HepG2 (cell line): ENCODE data around the gene CFAP45. TPM values are rescaled to one million over a fixed set of nuclear protein-coding genes. Genes with fewer than 3 reads are reported as not detected.

Experiments
- ATAC-seq: fragments of 200-7000 bp; cut with Tn5 transposase; 3 replicates; pipeline ENCODE4 v1.9.1; 2020; ENCODE audit warnings: mild to moderate bottlenecking, moderate library complexity
- BruUV-seq: library from RNA; stranded (reverse); fragments of 400-500 nt; replicated peaks from 2 replicates; lab custom pipeline; 2021; lab: Mats Ljungman, UMichigan
- CTCF ChIA-PET: fragments of 300-600 bp; formaldehyde crosslinking; extraction: SDS; loops from one replicate; lab custom pipeline; 2021; ENCODE audit warnings: low total read pairs, inconsistent platforms, low intra/inter-chr PET ratio; lab: Yijun Ruan, JAX
- POLR2A ChIA-PET: fragments of 350-600 bp; sonication (Branson Sonifier 250); formaldehyde crosslinking; loops from one replicate; lab custom pipeline; 2020; ENCODE audit warnings: antibody characterized with exemption, inconsistent platforms; lab: Yijun Ruan, JAX
- DNase-seq: peaks from one replicate; pipeline ENCODE4 v3.0.0-alpha.2; 2015; ENCODE audit warnings: low spot score
- FAIRE-seq: peaks from 3 replicates; lab custom pipeline; 2011; peaks lifted over from hg19 to GRCh38; lab: Jason Lieb, UNC
- H2AFZ ChIP-seq: one replicate; pipeline ENCODE4 v1.6.1; 2011; ENCODE audit warnings: low read length, inconsistent platforms
- H3K27ac ChIP-seq: fragments of 300-600 bp; 3 replicates; pipeline ENCODE4 v1.8.0; 2011; ENCODE audit warnings: mixed run types, mild to moderate bottlenecking, mixed read lengths, low read length, inconsistent platforms; ENCODE audit not compliant: insufficient read depth; ENCODE audit errors: extremely low read length
- H3K27me3 ChIP-seq, 2 experiments: fragments of 200-600 bp in 1 of 2; 2 replicates in 1 of 2; 3 replicates in 1 of 2; pipeline versions ENCODE4 v1.6.0 to v1.8.0; 2011; ENCODE audit warnings: low read length in 2 of 2, mild to moderate bottlenecking in 2 of 2, moderate library complexity in 2 of 2, inconsistent platforms in 1 of 2; ENCODE audit not compliant: insufficient read depth in 2 of 2, control insufficient read depth in 1 of 2
- H3K36me3 ChIP-seq, 2 experiments: fragments of 200-600 bp in 1 of 2; replicated peaks in 1 of 2; 2 replicates in 1 of 2; 3 replicates in 1 of 2; pipeline versions ENCODE4 v1.5.1 to v1.8.0; 2011; ENCODE audit warnings: low read length in 2 of 2, inconsistent platforms in 1 of 2; ENCODE audit not compliant: insufficient read depth in 2 of 2, control insufficient read depth in 1 of 2
- H3K4me1 ChIP-seq: 2 replicates; pipeline ENCODE4 v1.5.1; 2012; ENCODE audit warnings: low read length, inconsistent platforms; ENCODE audit not compliant: insufficient read depth
- H3K4me2 ChIP-seq: 2 replicates; pipeline ENCODE4 v1.6.0; 2011; ENCODE audit warnings: low read depth, low read length, inconsistent platforms
- H3K4me3 ChIP-seq, 3 experiments: fragments of 200-600 bp in 1 of 3; sonication (generic), shearing (Covaris generic) in 1 of 3; replicated peaks in 1 of 3; 2 replicates each; pipeline ENCODE4 v1.5.1; 2011 to 2016; ENCODE audit warnings: low read length in 3 of 3, inconsistent platforms in 2 of 3, low read depth in 2 of 3, mild to moderate bottlenecking in 2 of 3, control low read depth in 1 of 3, mixed read lengths in 1 of 3; ENCODE audit not compliant: insufficient read depth in 1 of 3
- H3K79me2 ChIP-seq: one replicate; pipeline ENCODE4 v1.6.1; 2011; ENCODE audit warnings: low read length, inconsistent platforms; ENCODE audit not compliant: insufficient read depth
- H3K9ac ChIP-seq: 2 replicates; pipeline ENCODE4 v1.6.0; 2011; ENCODE audit warnings: mild to moderate bottlenecking, low read depth, low read length, inconsistent platforms; ENCODE audit not compliant: insufficient read depth
- H3K9me3 ChIP-seq: 2 replicates; pipeline ENCODE4 v1.5.1; 2012; ENCODE audit warnings: mild to moderate bottlenecking, low read length
- H4K20me1 ChIP-seq: 2 replicates; pipeline ENCODE4 v1.6.0; 2011; ENCODE audit warnings: inconsistent platforms, mild to moderate bottlenecking, low read length, moderate library complexity; ENCODE audit not compliant: insufficient read depth
- AKNA ChIP-seq: sonication (generic); formaldehyde crosslinking; IDR thresholded peaks from 2 replicates; pipeline ENCODE4 v1.4.0; 2020; ENCODE audit warnings: missing genetic modification reagents, borderline replicate concordance
- BCL6 ChIP-seq: IDR thresholded peaks from 2 replicates; pipeline ENCODE4 v1.6.1; 2016; ENCODE audit warnings: missing genetic modification reagents, missing compliant biosample characterization
- GTF3A ChIP-seq: sonication (generic); formaldehyde crosslinking; conservative IDR thresholded peaks from 2 replicates; pipeline ENCODE4 v1.4.0; 2020; ENCODE audit warnings: mild to moderate bottlenecking, missing genetic modification reagents
- RBM22 ChIP-seq: fragments of 200-400 bp; formaldehyde crosslinking; optimal IDR thresholded peaks from 2 replicates; pipeline ENCODE3; 2017; ENCODE audit warnings: mild to moderate bottlenecking, low read length, moderate library complexity
- ZFX ChIP-seq: sonication (generic); formaldehyde crosslinking; IDR thresholded peaks from 2 replicates; pipeline ENCODE4 v1.4.0; 2020; ENCODE audit warnings: mild to moderate bottlenecking, low read depth, missing genetic modification reagents, moderate library complexity
- ZNF781 ChIP-seq: sonication (generic); formaldehyde crosslinking; IDR thresholded peaks from 2 replicates; pipeline ENCODE4 v1.5.1; 2020; ENCODE audit warnings: borderline replicate concordance, mild to moderate bottlenecking, missing genetic modification reagents; ENCODE audit errors: not compliant biosample characterization
- WGBS: methylation state at CpG from one replicate; pipeline ENCODE4 v1.1.6; 2017; ENCODE audit warnings: low lambda C conversion rate; 5-methylcytosine and 5-hydroxymethylcytosine counted together
- in situ Hi-C: cut with HindIII; loops from 2 replicates; pipeline ENCODE4 v1.10.0; 2017; ENCODE audit warnings: low pct_unique_long_range_greater_than_20kb; ENCODE audit not compliant: extremely low pct_ligation_motif_present
- intact Hi-C: fragments of 100-400 bp; cut with micrococcal nuclease; formaldehyde crosslinking; loops from one replicate; pipeline ENCODE4 v1.10.0; 2022; ENCODE audit not compliant: unreplicated experiment
- polyA plus RNA-seq, 8 experiments: library from polyadenylated mRNA; depleted of rRNA in 3 of 8; stranded (reverse) in 7 of 8; unstranded in 1 of 8; fragments of >200 nt; fragmentation: Illumina TruSeq in 4 of 8; extraction: Trizol in 4 of 8; gene quantifications; 2 replicates each; pipeline versions ENCODE4 v1.2.1 to v1.2.3, GENCODE V29; 2011 to 2016; ENCODE audit warnings: low read depth in 4 of 8, missing spikeins in 1 of 8, mixed read lengths in 1 of 8; ENCODE audit not compliant: insufficient read depth in 1 of 8
- total RNA-seq, 5 experiments: library from RNA; depleted of rRNA; stranded (reverse); fragments of >200 nt; fragmentation: Illumina TruSeq; extraction: Trizol; gene quantifications; 2 replicates each; pipeline ENCODE4 v1.2.3, GENCODE V29; 2016; ENCODE audit warnings: low read depth in 1 of 5
- TF ChIP-seq, protein P1 (sequence below): sonication (generic); formaldehyde crosslinking; IDR thresholded peaks from 2 replicates; pipeline ENCODE4 v1.8.1; 2023; ENCODE audit warnings: mild to moderate bottlenecking, missing genetic modification reagents
- TF ChIP-seq, protein P2 (sequence below): sonication (generic); formaldehyde crosslinking; IDR thresholded peaks from 2 replicates; pipeline ENCODE4 v1.4.0; 2020; ENCODE audit warnings: mild to moderate bottlenecking, missing genetic modification reagents

Gene CFAP45
- total and polyA plus RNA-seq, 2 of the 13 experiments (the other 11 are each of a cell fraction or from before 2014, with no cell fraction given): not detected

GRCh38 chr1:159919236-159919865 is 19.4 kb upstream of the CFAP45 start:
- Histone ChIP-seq H3K9me3 (no peaks in the 10 kb centered on the region), H3K27me3 (0 out of 5 replicates have a peak, but pooled peaks cover 0 to 3% of the 10 kb centered on the region in 2 experiments), H3K79me2 (no peaks in the 10 kb centered on the region), H4K20me1 (no peaks in the 10 kb centered on the region), H3K36me3 (no peaks in the 10 kb centered on the region), H2AFZ (no peak overlapping the region), H3K9ac (no peak overlapping the region), H3K4me3 (no peak overlapping the region), H3K4me2 (no peak overlapping the region), H3K27ac (no peak overlapping the region), H3K4me1 (peaks cover 24% of the 10 kb centered on the region)
- 77% methylated on average over 9 of the region's 10 CpGs for WGBS
- in situ Hi-C loops: no loop called here
- ChIA-PET POLR2A (no interaction called here), CTCF (no interaction called here)
- DNase-seq (no peak), ATAC-seq (no peak), FAIRE-seq (no peak)
- no TSS peak for BruUV-seq
- intact Hi-C loops: no loop called here
- TF ChIP-seq BCL6 (CRISPR knock-in tag): no peak
- TF ChIP-seq, protein P1, sequence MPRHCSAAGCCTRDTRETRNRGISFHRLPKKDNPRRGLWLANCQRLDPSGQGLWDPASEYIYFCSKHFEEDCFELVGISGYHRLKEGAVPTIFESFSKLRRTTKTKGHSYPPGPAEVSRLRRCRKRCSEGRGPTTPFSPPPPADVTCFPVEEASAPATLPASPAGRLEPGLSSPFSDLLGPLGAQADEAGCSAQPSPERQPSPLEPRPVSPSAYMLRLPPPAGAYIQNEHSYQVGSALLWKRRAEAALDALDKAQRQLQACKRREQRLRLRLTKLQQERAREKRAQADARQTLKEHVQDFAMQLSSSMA: no peak
- no peak for TF ChIP-seq ZNF781
- no peak for TF ChIP-seq RBM22
- TF ChIP-seq AKNA (CRISPR knock-in tag): no peak
- TF ChIP-seq, protein P2, sequence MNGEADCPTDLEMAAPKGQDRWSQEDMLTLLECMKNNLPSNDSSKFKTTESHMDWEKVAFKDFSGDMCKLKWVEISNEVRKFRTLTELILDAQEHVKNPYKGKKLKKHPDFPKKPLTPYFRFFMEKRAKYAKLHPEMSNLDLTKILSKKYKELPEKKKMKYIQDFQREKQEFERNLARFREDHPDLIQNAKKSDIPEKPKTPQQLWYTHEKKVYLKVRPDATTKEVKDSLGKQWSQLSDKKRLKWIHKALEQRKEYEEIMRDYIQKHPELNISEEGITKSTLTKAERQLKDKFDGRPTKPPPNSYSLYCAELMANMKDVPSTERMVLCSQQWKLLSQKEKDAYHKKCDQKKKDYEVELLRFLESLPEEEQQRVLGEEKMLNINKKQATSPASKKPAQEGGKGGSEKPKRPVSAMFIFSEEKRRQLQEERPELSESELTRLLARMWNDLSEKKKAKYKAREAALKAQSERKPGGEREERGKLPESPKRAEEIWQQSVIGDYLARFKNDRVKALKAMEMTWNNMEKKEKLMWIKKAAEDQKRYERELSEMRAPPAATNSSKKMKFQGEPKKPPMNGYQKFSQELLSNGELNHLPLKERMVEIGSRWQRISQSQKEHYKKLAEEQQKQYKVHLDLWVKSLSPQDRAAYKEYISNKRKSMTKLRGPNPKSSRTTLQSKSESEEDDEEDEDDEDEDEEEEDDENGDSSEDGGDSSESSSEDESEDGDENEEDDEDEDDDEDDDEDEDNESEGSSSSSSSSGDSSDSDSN (CRISPR knock-in tag): no peak
- no peak for TF ChIP-seq ZFX (CRISPR knock-in tag)
- TF ChIP-seq GTF3A: no peak
